D341Med (cell line): Measurements from ENCODE around the gene ZBTB46.
"Not testable (repeated sequence)": the region's sequence is repeated elsewhere in the genome, so short reads cannot be mapped to it uniquely, and the experiment has no call there.

Experiments
- DNase-seq: peaks from one replicate; pipeline ENCODE4 v3.0.0; 2012; ENCODE audit warnings: low spot score

The ZBTB46 gene

GRCh38 chr20:63830841-63831588 is at the start of gene ZBTB46:
TSS of gene ZBTB46 (minus strand) at chr20:63831264. CDS start at chr20:63790757, 40,507 bp downstream.
- peak; percentile 100 for DNase-seq

- peak; percentile 18 for DNase-seq
Observed at GRCh38 chr20:63878899-63879663, 48.0 kb upstream of the ZBTB46 start.

- peak; percentile 13 for DNase-seq
Observed at GRCh38 chr20:63877755-63878470, 46.8 kb upstream of the ZBTB46 start.

GRCh38 chr20:63876489-63877036 is 45.5 kb upstream of the ZBTB46 start:
- DNase-seq = peak; percentile 28

GRCh38 chr20:63874241-63874640 is 43.2 kb upstream of the ZBTB46 start:
- not testable (repeated sequence) for DNase-seq

- DNase-seq = no peak
Observed at GRCh38 chr20:63873477-63873971, 42.5 kb upstream of the ZBTB46 start.

GRCh38 chr20:63868264-63868663 is 37.2 kb upstream of the ZBTB46 start:
- no peak for DNase-seq

GRCh38 chr20:63867042-63867441 is 36.0 kb upstream of the ZBTB46 start:
- not testable (repeated sequence) for DNase-seq

- peak; percentile 98 for DNase-seq
Observed at GRCh38 chr20:63864978-63865640, 34.0 kb upstream of the ZBTB46 start, which contains the start of gene TPD52L2. TSS of gene TPD52L2 (plus strand) at chr20:63865270. CDS start at chr20:63865366, 96 bp downstream.

- no peak for DNase-seq
Observed at GRCh38 chr20:63864545-63864977, 33.5 kb upstream of the ZBTB46 start.

GRCh38 chr20:63863798-63864544 is 32.9 kb upstream of the ZBTB46 start:
- DNase-seq = peak; percentile 89

- DNase-seq = no peak
Observed at GRCh38 chr20:63863021-63863797, 32.1 kb upstream of the ZBTB46 start.

GRCh38 chr20:63861981-63862901 is 31.2 kb upstream of the ZBTB46 start:
- DNase-seq = no peak

- DNase-seq = no peak
Observed at GRCh38 chr20:63861365-63861934, 30.4 kb upstream of the ZBTB46 start, which contains the start of gene ABHD16B. TSS of gene ABHD16B (plus strand) at chr20:63861498. CDS start at chr20:63861541, 43 bp downstream.

GRCh38 chr20:63860325-63861051 is 29.4 kb upstream of the ZBTB46 start:
- no peak for DNase-seq

GRCh38 chr20:63859166-63859699 is 28.2 kb upstream of the ZBTB46 start:
- no peak for DNase-seq
